KMS-11 (cell line): ENCODE data around the gene COLEC12.

Source experiments
- H2AFZ ChIP-seq: fragments of 200-600 bp; sonication (generic); 2 replicates; pipeline ENCODE4 v1.6.1; 2016; ENCODE audit warnings: antibody characterized with exemption, mixed run types, low read depth
- H3K27ac ChIP-seq: fragments of 200-600 bp; sonication (generic); 2 replicates; pipeline ENCODE4 v1.6.1; 2016; ENCODE audit warnings: mild to moderate bottlenecking, mixed run types
- H3K27me3 ChIP-seq: fragments of 200-600 bp; sonication (generic); 2 replicates; pipeline ENCODE4 v1.6.1; 2017; ENCODE audit warnings: mild to moderate bottlenecking, low read depth, mixed run types, moderate library complexity; ENCODE audit not compliant: insufficient read depth
- H3K36me3 ChIP-seq: fragments of 200-600 bp; sonication (generic); 2 replicates; pipeline ENCODE4 v1.6.1; 2017; ENCODE audit warnings: mild to moderate bottlenecking, mixed run types; ENCODE audit not compliant: insufficient read depth
- H3K4me1 ChIP-seq: fragments of 200-600 bp; sonication (generic); 2 replicates; pipeline ENCODE4 v1.6.1; 2016; ENCODE audit warnings: mild to moderate bottlenecking, low read depth, mixed run types; ENCODE audit not compliant: poor library complexity, severe bottlenecking
- H3K4me2 ChIP-seq: fragments of 200-600 bp; sonication (generic); 2 replicates; pipeline ENCODE4 v1.7.0; 2016; ENCODE audit warnings: mild to moderate bottlenecking, mixed run types
- H3K4me3 ChIP-seq: fragments of 200-600 bp; sonication (generic); IDR thresholded peaks from 2 replicates; pipeline ENCODE4 v1.6.1; 2017; ENCODE audit warnings: low read depth, low read length, mixed read lengths; ENCODE audit not compliant: insufficient read depth
- H3K79me2 ChIP-seq: fragments of 200-600 bp; sonication (generic); 2 replicates; pipeline ENCODE4 v1.6.1; 2016; ENCODE audit warnings: low read depth, mixed run types; ENCODE audit not compliant: insufficient read depth
- H3K9ac ChIP-seq: fragments of 200-600 bp; sonication (generic); 2 replicates; pipeline ENCODE4 v1.6.1; 2016; ENCODE audit warnings: mild to moderate bottlenecking, mixed run types
- H4K20me1 ChIP-seq: fragments of 200-600 bp; sonication (generic); 2 replicates; pipeline ENCODE4 v1.6.1; 2016; ENCODE audit warnings: mild to moderate bottlenecking, mixed run types; ENCODE audit not compliant: insufficient read depth
- CTCF ChIP-seq: fragments of 200-600 bp; sonication (generic); conservative IDR thresholded peaks from 2 replicates; pipeline ENCODE4 v1.6.1; 2017; ENCODE audit warnings: low read depth, mild to moderate bottlenecking, antibody characterized with exemption, low read length, moderate library complexity, mixed read lengths

Gene COLEC12

GRCh38 chr18:512957-513356 is 12.5 kb upstream of the COLEC12 start:
- H3K27ac ChIP-seq = no peak overlapping the region
- H3K36me3 ChIP-seq = no peaks in the 10 kb centered on the region
- H3K9ac ChIP-seq = no peak overlapping the region
- H3K27me3 ChIP-seq = no peaks in the 10 kb centered on the region
- H3K4me3 ChIP-seq = no peak overlapping the region
- no peak overlapping the region for H3K4me2 ChIP-seq
- no peak overlapping the region for H2AFZ ChIP-seq
- H4K20me1 ChIP-seq = no peaks in the 10 kb centered on the region
- no peak for TF ChIP-seq CTCF
- no peaks in the 10 kb centered on the region for H3K79me2 ChIP-seq
- no peaks in the 10 kb centered on the region for H3K4me1 ChIP-seq

GRCh38 chr18:508835-509234 is 8.3 kb upstream of the COLEC12 start:
- Histone ChIP-seq H3K36me3 (no peaks in the 10 kb centered on the region), H3K79me2 (no peaks in the 10 kb centered on the region), H3K4me1 (no peaks in the 10 kb centered on the region), H2AFZ (no peak overlapping the region), H3K9ac (no peak overlapping the region), H4K20me1 (no peaks in the 10 kb centered on the region), H3K4me2 (no peak overlapping the region), H3K27ac (no peak overlapping the region), H3K27me3 (no peaks in the 10 kb centered on the region), H3K4me3 (no peak overlapping the region)
- no peak for TF ChIP-seq CTCF

GRCh38 chr18:507636-508035 is 7.1 kb upstream of the COLEC12 start:
- H4K20me1 ChIP-seq = no peaks in the 10 kb centered on the region
- H2AFZ ChIP-seq = no peak overlapping the region
- no peaks in the 10 kb centered on the region for H3K79me2 ChIP-seq
- H3K36me3 ChIP-seq = no peaks in the 10 kb centered on the region
- no peak overlapping the region for H3K4me2 ChIP-seq
- H3K4me1 ChIP-seq = no peaks in the 10 kb centered on the region
- no peaks in the 10 kb centered on the region for H3K27me3 ChIP-seq
- no peak overlapping the region for H3K4me3 ChIP-seq
- no peak overlapping the region for H3K9ac ChIP-seq
- no peak for TF ChIP-seq CTCF
- no peak overlapping the region for H3K27ac ChIP-seq

GRCh38 chr18:506801-507200 is 6.3 kb upstream of the COLEC12 start:
- Histone ChIP-seq H3K27me3 (no peaks in the 10 kb centered on the region), H3K4me1 (no peaks in the 10 kb centered on the region), H3K36me3 (no peaks in the 10 kb centered on the region), H4K20me1 (no peaks in the 10 kb centered on the region), H2AFZ (no peak overlapping the region), H3K79me2 (no peaks in the 10 kb centered on the region), H3K4me3 (no peak overlapping the region), H3K27ac (no peak overlapping the region), H3K9ac (no peak overlapping the region), H3K4me2 (no peak overlapping the region)
- no peak for TF ChIP-seq CTCF

- no peak overlapping the region for H3K9ac ChIP-seq
- no peaks in the 10 kb centered on the region for H3K4me1 ChIP-seq
- no peak for TF ChIP-seq CTCF
- H3K4me2 ChIP-seq = no peak overlapping the region
- no peaks in the 10 kb centered on the region for H3K27me3 ChIP-seq
- no peaks in the 10 kb centered on the region for H3K36me3 ChIP-seq
- H3K27ac ChIP-seq = no peak overlapping the region
- no peaks in the 10 kb centered on the region for H3K79me2 ChIP-seq
- no peaks in the 10 kb centered on the region for H4K20me1 ChIP-seq
- no peak overlapping the region for H3K4me3 ChIP-seq
- no peak overlapping the region for H2AFZ ChIP-seq
Observed at GRCh38 chr18:506264-506663, 5.8 kb upstream of the COLEC12 start.
